IPS-20b (cell line): ENCODE measurements around the gene SLCO2B1.

ENCODE experiments used
- H3K27ac ChIP-seq: one replicate; pipeline ENCODE4 v1.5.1; 2013; ENCODE audit warnings: low read length
- H3K27me3 ChIP-seq: 2 replicates; pipeline ENCODE4 v1.6.1; 2013; ENCODE audit warnings: mild to moderate bottlenecking, low read length, inconsistent platforms; ENCODE audit not compliant: insufficient read depth
- H3K36me3 ChIP-seq: 2 replicates; pipeline ENCODE4 v1.6.1; 2013; ENCODE audit warnings: low read depth, mild to moderate bottlenecking, inconsistent platforms, low read length, moderate library complexity; ENCODE audit not compliant: insufficient read depth
- H3K4me1 ChIP-seq: 2 replicates; pipeline ENCODE4 v1.6.1; 2013; ENCODE audit warnings: mild to moderate bottlenecking, control low read depth, inconsistent platforms, low read length, moderate library complexity; ENCODE audit not compliant: insufficient read depth
- H3K4me3 ChIP-seq: 2 replicates; pipeline ENCODE4 v1.5.1; 2013; ENCODE audit warnings: mild to moderate bottlenecking, low read length, inconsistent platforms
- H3K9ac ChIP-seq: 2 replicates; pipeline ENCODE4 v1.6.1; 2013; ENCODE audit warnings: low read depth, mild to moderate bottlenecking, inconsistent platforms, low read length, moderate library complexity
- H3K9me3 ChIP-seq: 2 replicates; pipeline ENCODE4 v1.6.1; 2013; ENCODE audit warnings: mild to moderate bottlenecking, low read depth, low read length, inconsistent platforms; ENCODE audit not compliant: insufficient read depth

The SLCO2B1 gene

GRCh38 chr11:75132080-75132479 is 18.8 kb upstream of the SLCO2B1 start:
- Histone ChIP-seq H3K4me1 (no peaks in the 10 kb centered on the region), H3K27me3 (no peaks in the 10 kb centered on the region), H3K27ac (no peak overlapping the region)

DNA sequence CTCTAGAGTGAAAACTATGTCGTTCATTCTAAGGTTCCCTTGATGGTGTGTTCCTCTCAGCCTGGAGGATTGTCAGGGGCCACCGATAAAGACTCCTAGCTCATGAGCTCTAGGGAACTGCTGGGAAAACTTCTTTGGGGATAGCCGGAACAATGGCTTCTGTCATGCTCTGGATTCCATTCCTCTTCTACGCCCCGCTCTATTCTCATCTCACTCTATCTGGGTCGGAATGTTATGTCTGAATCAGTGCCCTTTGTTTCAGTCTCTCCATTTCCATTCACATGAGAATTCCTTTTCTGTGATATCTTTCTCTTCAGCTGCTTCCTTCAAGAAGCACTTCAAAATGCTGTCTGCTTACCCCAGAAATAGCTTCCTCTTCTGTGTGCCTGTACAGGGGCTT is 16.9 kb upstream of the SLCO2B1 start:
- no peaks in the 10 kb centered on the region for H3K27me3 ChIP-seq
- H3K4me3 ChIP-seq = no peak overlapping the region
- peaks cover 9% of the 10 kb centered on the region for H3K9me3 ChIP-seq
- H3K27ac ChIP-seq = no peak overlapping the region
- H3K4me1 ChIP-seq = no peaks in the 10 kb centered on the region
- H3K36me3 ChIP-seq = no peaks in the 10 kb centered on the region
- H3K9ac ChIP-seq = no peak overlapping the region

More at GRCh38 chr11:75132080-75132479, 18.8 kb upstream of the SLCO2B1 start:
- Histone ChIP-seq H3K9ac (no peak overlapping the region), H3K9me3 (peaks cover 9% of the 10 kb centered on the region), H3K36me3 (no peaks in the 10 kb centered on the region), H3K4me3 (no peak overlapping the region)

- H3K4me1 ChIP-seq = no peaks in the 10 kb centered on the region
- 0 out of 2 replicates have a peak, but pooled peaks cover 5% of the 10 kb centered on the region for H3K9me3 ChIP-seq
- H3K4me3 ChIP-seq = no peak overlapping the region
- H3K9ac ChIP-seq = no peak overlapping the region
- H3K36me3 ChIP-seq = no peaks in the 10 kb centered on the region
- no peaks in the 10 kb centered on the region for H3K27me3 ChIP-seq
- H3K27ac ChIP-seq = no peak overlapping the region
Observed at GRCh38 chr11:75135021-75135650, 15.8 kb upstream of the SLCO2B1 start.

DNA sequence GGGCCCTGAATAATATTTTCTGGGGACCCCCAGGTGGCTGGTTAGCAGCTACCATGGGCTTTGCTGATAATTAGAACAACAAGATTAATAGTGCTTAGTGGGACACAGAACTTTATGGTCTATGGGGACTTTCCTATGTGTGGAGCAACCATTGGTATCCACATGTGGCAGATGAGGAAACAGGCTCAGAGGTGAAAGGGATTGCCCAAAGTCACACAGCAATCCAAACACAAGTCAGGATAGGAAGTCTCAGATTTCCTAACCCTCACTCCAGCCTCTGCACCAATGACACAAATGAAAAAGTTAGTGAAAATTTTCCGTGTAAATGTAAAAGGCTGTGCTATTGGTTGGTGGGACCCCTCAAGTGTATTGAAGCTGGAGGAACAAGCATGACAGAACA is 15.3 kb upstream of the SLCO2B1 start:
- H3K9ac ChIP-seq = no peak overlapping the region
- H3K36me3 ChIP-seq = no peaks in the 10 kb centered on the region
- H3K27me3 ChIP-seq = no peaks in the 10 kb centered on the region
- H3K4me3 ChIP-seq = no peak overlapping the region
- no peaks in the 10 kb centered on the region for H3K4me1 ChIP-seq
- H3K27ac ChIP-seq = no peak overlapping the region
- 0 out of 2 replicates have a peak, but pooled peaks cover 4% of the 10 kb centered on the region for H3K9me3 ChIP-seq

GRCh38 chr11:75140269-75141138 is 10.4 kb upstream of the SLCO2B1 start:
- Histone ChIP-seq H3K4me1 (no peaks in the 10 kb centered on the region), H3K9me3 (no peaks in the 10 kb centered on the region), H3K27me3 (peaks cover 4% of the 10 kb centered on the region; the same call in 1 of the 2 replicates), H3K27ac (no peak overlapping the region), H3K4me3 (no peak overlapping the region), H3K9ac (no peak overlapping the region), H3K36me3 (no peaks in the 10 kb centered on the region)

DNA sequence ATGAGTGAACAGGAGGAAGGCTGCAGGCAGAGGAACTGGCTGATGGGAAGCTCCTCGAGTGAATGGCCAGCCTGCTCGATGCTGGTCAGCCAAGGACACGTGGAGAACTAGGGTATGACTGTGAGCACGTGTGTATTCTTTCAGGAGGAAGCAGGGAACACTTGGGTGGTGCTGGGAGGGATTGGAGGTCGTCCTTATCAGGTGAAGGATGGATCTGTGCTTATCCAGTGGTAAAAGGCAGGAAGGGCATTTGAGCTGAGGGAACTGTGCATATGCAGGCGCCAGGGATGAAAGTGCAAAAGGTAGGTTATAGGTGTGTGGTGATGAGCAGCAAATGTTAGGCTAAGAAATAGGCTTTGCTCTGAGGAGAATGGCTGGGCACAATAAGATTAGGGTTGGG is 9.7 kb upstream of the SLCO2B1 start:
- H3K9me3 ChIP-seq = no peaks in the 10 kb centered on the region
- no peak overlapping the region for H3K4me3 ChIP-seq
- no peaks in the 10 kb centered on the region for H3K36me3 ChIP-seq
- peaks cover 4% of the 10 kb centered on the region; the same call in 1 of the 2 replicates for H3K27me3 ChIP-seq
- H3K9ac ChIP-seq = no peak overlapping the region
- H3K4me1 ChIP-seq = no peaks in the 10 kb centered on the region
- no peak overlapping the region for H3K27ac ChIP-seq

DNA sequence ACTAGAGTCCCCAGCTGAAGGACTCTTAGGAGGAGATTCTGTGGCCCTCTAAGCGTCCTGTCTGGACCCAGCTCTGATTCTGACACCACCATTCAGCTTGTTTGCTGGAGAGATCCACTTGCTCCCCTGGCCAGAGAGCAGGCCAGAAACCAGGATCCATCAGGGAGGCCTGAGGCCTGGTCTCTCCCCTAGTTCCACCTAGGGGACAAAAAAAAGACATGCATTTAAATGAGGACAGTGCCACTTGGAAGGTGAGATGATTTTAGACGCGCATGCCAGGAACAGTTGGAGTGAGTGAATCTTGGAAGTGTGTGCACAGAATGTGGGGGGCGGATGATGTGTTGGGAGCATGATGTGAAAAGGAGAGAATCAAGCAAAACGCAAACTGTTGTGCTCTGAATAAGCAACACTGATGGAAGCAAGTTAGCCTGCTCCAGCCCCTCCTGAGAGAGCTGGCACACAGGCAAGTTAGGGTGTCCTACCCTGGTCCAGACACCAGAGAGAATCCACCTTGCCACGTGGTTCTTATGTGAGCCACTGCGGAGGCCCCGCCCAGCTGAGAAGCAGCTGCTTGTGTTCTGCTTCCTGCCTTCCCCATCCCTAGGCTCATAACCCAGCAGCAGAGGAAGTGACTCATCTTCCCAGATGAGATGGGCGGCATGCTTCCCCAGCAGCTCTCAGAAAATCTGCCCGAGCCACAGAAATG is 8.0 kb upstream of the SLCO2B1 start:
- no peaks in the 10 kb centered on the region for H3K4me1 ChIP-seq
- H3K9ac ChIP-seq = no peak overlapping the region
- H3K36me3 ChIP-seq = no peaks in the 10 kb centered on the region
- H3K4me3 ChIP-seq = no peak overlapping the region
- no peaks in the 10 kb centered on the region for H3K9me3 ChIP-seq
- H3K27me3 ChIP-seq = peaks cover 4% of the 10 kb centered on the region; the same call in 1 of the 2 replicates
- no peak overlapping the region for H3K27ac ChIP-seq

DNA sequence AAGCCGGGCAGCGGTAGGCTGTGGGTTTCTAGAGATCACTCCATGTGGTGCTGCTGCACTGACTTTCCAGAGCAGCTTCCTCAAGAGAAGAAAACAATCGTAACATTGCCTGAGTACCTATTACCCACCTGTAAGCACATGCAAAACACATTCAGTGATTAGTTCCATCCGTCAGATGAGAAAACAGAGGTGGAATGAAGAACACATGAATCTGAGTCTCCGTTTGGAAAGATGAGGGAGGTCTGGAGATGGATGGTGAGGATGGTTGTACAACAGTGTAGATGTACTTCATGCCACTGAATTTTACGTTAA is 7.5 kb upstream of the SLCO2B1 start:
- Histone ChIP-seq H3K9me3 (no peaks in the 10 kb centered on the region), H3K4me3 (no peak overlapping the region), H3K4me1 (no peaks in the 10 kb centered on the region), H3K9ac (no peak overlapping the region), H3K36me3 (no peaks in the 10 kb centered on the region), H3K27me3 (peaks cover 4% of the 10 kb centered on the region; the same call in 1 of the 2 replicates), H3K27ac (no peak overlapping the region)

DNA sequence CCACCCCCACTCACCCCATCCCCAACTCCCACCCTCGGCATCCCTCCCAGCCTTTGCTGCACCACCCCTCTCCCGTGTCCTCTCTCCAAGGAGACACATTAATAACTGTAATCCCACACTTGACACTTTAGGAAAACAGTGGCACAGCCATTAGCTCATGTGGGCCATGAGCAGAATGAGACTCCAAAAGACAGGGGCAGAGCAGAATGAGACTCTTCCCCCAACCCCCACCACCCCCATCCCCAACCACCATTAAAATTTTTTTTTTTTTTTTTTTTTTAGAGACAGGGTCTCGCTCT is 6.2 kb upstream of the SLCO2B1 start:
- Histone ChIP-seq H3K4me3 (no peak overlapping the region), H3K9ac (no peak overlapping the region)

DNA sequence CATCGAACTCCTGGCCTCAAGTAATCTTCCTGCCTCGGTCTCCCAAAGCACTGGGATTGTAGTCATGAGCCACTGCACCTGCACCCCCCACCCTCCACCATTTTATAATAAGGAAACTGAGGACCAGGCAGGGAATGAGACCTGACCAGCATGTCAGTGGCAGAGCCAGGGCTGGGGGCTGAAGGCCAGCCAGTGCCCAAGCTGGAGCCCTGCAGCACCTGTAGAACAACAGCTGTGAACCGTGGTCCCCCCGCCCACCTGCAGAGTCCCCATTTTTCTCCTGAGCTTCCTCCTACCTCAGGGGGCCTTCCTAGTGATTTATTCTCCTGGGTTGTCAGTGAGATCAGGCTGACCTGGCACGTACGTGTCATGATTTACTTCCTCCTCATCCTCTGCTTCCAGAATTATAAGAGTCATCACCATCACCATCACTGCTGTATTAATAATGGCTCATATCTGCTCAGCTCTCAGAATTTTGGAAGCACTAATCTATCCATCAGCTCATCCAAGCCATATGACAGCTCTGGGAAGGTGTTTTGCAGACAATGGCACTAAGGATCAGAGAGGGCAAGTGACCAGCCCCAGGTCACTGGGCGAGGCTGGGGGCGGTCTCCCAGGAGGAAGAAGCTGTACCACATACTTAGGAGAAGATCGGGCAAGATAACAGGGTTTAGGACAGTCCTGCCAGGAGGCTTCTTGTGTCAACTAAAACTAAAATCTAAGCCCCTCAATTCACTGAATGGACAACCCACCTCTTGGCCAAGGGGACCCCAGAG is 5.5 kb upstream of the SLCO2B1 start:
- H3K9ac ChIP-seq = no peak overlapping the region
- no peaks in the 10 kb centered on the region for H3K36me3 ChIP-seq
- H3K27me3 ChIP-seq = peaks cover 4% of the 10 kb centered on the region; the same call in 1 of the 2 replicates
- H3K4me3 ChIP-seq = no peak overlapping the region
- H3K9me3 ChIP-seq = no peaks in the 10 kb centered on the region
- H3K27ac ChIP-seq = no peak overlapping the region
- no peaks in the 10 kb centered on the region for H3K4me1 ChIP-seq

More for the DNA sequence above, 6.2 kb upstream of the SLCO2B1 start:
- no peaks in the 10 kb centered on the region for H3K4me1 ChIP-seq
- H3K9me3 ChIP-seq = no peaks in the 10 kb centered on the region
- peaks cover 4% of the 10 kb centered on the region; the same call in 1 of the 2 replicates for H3K27me3 ChIP-seq
- no peaks in the 10 kb centered on the region for H3K36me3 ChIP-seq
- H3K27ac ChIP-seq = no peak overlapping the region

GRCh38 chr11:75145972-75146519 is 4.9 kb upstream of the SLCO2B1 start:
- Histone ChIP-seq H3K4me1 (no peaks in the 10 kb centered on the region), H3K36me3 (no peaks in the 10 kb centered on the region), H3K9ac (no peak overlapping the region), H3K27ac (no peak overlapping the region), H3K4me3 (no peak overlapping the region), H3K27me3 (peaks cover 2% of the 10 kb centered on the region; the same call in 1 of the 2 replicates), H3K9me3 (no peaks in the 10 kb centered on the region)
